Measurements from ENCODE around the gene NEK5.
"Not testable (repeated sequence)": the region's sequence is repeated elsewhere in the genome, so short reads cannot be mapped to it uniquely, and the experiment has no call there.

The NEK5 gene

GRCh38 chr13:52096062-52096461, 32.8 kb downstream of the NEK5 start:
- H3K4me3 ChIP-seq (ENCODE audit: low read depth, low read length) = no peak overlapping the region
- TF ChIP-seq CTCF (IDR thresholded peaks at IDR 0.05; ENCODE audit: low read depth, low read length, missing control alignments) = no peak
- no peak for DNase-seq (ENCODE audit: low read depth)

GRCh38 chr13:52092087-52092486, 36.8 kb downstream of the NEK5 start:
- no peak overlapping the region for H3K4me3 ChIP-seq (ENCODE audit: low read depth, low read length)
- no peak for DNase-seq (ENCODE audit: low read depth)
- TF ChIP-seq CTCF (IDR thresholded peaks at IDR 0.05; ENCODE audit: low read depth, low read length, missing control alignments) = no peak

GRCh38 chr13:52091473-52091872, 37.4 kb downstream of the NEK5 start:
- H3K4me3 ChIP-seq (ENCODE audit: low read depth, low read length) = no peak overlapping the region
- no peak for TF ChIP-seq CTCF (IDR thresholded peaks at IDR 0.05; ENCODE audit: low read depth, low read length, missing control alignments)
- DNase-seq (ENCODE audit: low read depth) = no peak

- no peak overlapping the region for H3K4me3 ChIP-seq (ENCODE audit: low read depth, low read length)
- DNase-seq (ENCODE audit: low read depth) = no peak
- no peak for TF ChIP-seq CTCF (IDR thresholded peaks at IDR 0.05; ENCODE audit: low read depth, low read length, missing control alignments)
Measured at GRCh38 chr13:52085421-52085820, 43.5 kb downstream of the NEK5 start.

- DNase-seq (ENCODE audit: low read depth); H3K4me3 ChIP-seq (ENCODE audit: low read depth, low read length): not testable (repeated sequence)
Measured at GRCh38 chr13:52084981-52085380, 43.9 kb downstream of the NEK5 start.

- no peak for TF ChIP-seq CTCF (IDR thresholded peaks at IDR 0.05; ENCODE audit: low read depth, low read length, missing control alignments)
- no peak overlapping the region for H3K4me3 ChIP-seq (ENCODE audit: low read depth, low read length)
- no peak for DNase-seq (ENCODE audit: low read depth)
Measured at GRCh38 chr13:52082601-52083000, 46.3 kb downstream of the NEK5 start.

- not testable (repeated sequence) for H3K4me3 ChIP-seq (ENCODE audit: low read depth, low read length); DNase-seq (ENCODE audit: low read depth)
Measured at GRCh38 chr13:52079891-52080290, 49.0 kb downstream of the NEK5 start.

GRCh38 chr13:52070929-52071523, 57.8 kb downstream of the NEK5 start:
- no peak overlapping the region for H3K4me3 ChIP-seq (ENCODE audit: low read depth, low read length)
- no peak for DNase-seq (ENCODE audit: low read depth)
- TF ChIP-seq CTCF (IDR thresholded peaks at IDR 0.05; ENCODE audit: low read depth, low read length, missing control alignments) = peak; percentile 4

Data from GM12864 (cell line).